ENCODE measurements around the gene PTPN1. TPM values are rescaled to one million over a fixed set of nuclear protein-coding genes. Genes with fewer than 3 reads are reported as not detected.

PTPN1 gene
- total and polyA plus RNA-seq, 4 donors = 51.4 to 80.4 (median 64.7) TPM

DNA sequence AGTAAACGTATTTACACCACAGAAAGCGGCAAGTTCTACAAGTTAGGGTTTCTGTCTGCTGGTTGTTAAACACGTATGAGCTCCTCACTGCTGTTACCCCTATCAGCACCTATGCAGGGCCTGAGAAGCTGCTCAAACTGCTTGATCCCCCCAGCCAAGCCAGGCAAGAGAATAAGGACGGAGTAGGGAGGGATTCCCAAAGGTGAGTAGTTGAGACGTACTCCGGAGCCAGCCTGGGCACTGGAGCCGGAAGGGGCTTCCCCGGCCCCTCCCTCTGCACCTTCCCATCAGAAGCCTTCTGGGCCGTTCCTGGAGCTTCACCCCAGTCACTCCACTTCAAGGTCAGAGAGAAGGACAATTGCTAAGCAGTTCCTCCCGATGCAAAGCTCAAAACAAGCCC, 123.2 kb downstream of the PTPN1 start:
- H3K27ac ChIP-seq (ENCODE audit: low read depth in 1 of 2, low read length in 1 of 2) = no peak overlapping the region
- DNase-seq (no peak), ATAC-seq (ENCODE audit: insufficient read depth, low FRiP score) (no peak)
- WGBS, 2 donors = 76 to 80% methylated on average over 10 of the region's 10 CpGs
- H3K4me1 ChIP-seq (ENCODE audit: control insufficient read depth in 5 of 5, insufficient read depth in 5 of 5, low read length in 5 of 5) = peaks cover 0 to 21% (median 3%) of the 10 kb centered on the region in 5 donors
- H3K27me3 ChIP-seq (ENCODE audit: control insufficient read depth in 3 of 3, insufficient read depth in 3 of 3, low read length in 2 of 3) = no peaks in the 10 kb centered on the region
- H3K9ac ChIP-seq (ENCODE audit: insufficient read depth in 1 of 2, low read length in 2 of 2) = no peak overlapping the region
- TF ChIP-seq CTCF (IDR thresholded peaks at IDR 0.05; ENCODE audit: control extremely low read depth, extremely low read depth) = no peak
- H3K9me3 ChIP-seq (ENCODE audit: control insufficient read depth in 4 of 4, insufficient read depth in 3 of 4, low read length in 3 of 4) = no peaks in the 10 kb centered on the region
- H3K36me3 ChIP-seq (ENCODE audit: control insufficient read depth in 4 of 4, insufficient read depth in 4 of 4, low read length in 4 of 4) = no peaks in the 10 kb centered on the region
- H3K4me3 ChIP-seq = no peak overlapping the region

GRCh38 chr20:50634191-50634590, 124.0 kb downstream of the PTPN1 start:
- Histone ChIP-seq H3K27ac (ENCODE audit: low read depth in 1 of 2, low read length in 1 of 2) (no peak overlapping the region), H3K4me3 (no peak overlapping the region), H3K9ac (ENCODE audit: insufficient read depth in 1 of 2, low read length in 2 of 2) (no peak overlapping the region), H3K4me1 (ENCODE audit: control insufficient read depth in 5 of 5, insufficient read depth in 5 of 5, low read length in 5 of 5) (peaks cover 0 to 18% (median 3%) of the 10 kb centered on the region in 5 donors), H3K36me3 (ENCODE audit: control insufficient read depth in 4 of 4, insufficient read depth in 4 of 4, low read length in 4 of 4) (no peaks in the 10 kb centered on the region), H3K27me3 (ENCODE audit: control insufficient read depth in 3 of 3, insufficient read depth in 3 of 3, low read length in 2 of 3) (no peaks in the 10 kb centered on the region), H3K9me3 (ENCODE audit: control insufficient read depth in 4 of 4, insufficient read depth in 3 of 4, low read length in 3 of 4) (no peaks in the 10 kb centered on the region)
- DNase-seq (no peak), ATAC-seq (ENCODE audit: insufficient read depth, low FRiP score) (no peak)
- 68 to 70% methylated on average over 6 of the region's 6 CpGs for WGBS, 2 donors
- no peak for TF ChIP-seq CTCF (IDR thresholded peaks at IDR 0.05; ENCODE audit: control extremely low read depth, extremely low read depth)

Small RNAs within 50 kb of the gene (small RNA-seq; reads per million reads assigned to genes)
- gene COX6CP2 (ENCODE audit: low replicate concordance) (not detected), gene MIR1302-5 (ENCODE audit: low replicate concordance) (not detected), gene MIR645 (ENCODE audit: low replicate concordance) (not detected), gene RF00019 (ENCODE audit: low replicate concordance) (not detected)

Other genes with a start within 250 kb of the PTPN1 start
- gene RIPOR3, start 181.2 kb downstream of the PTPN1 start, total RNA-seq = 1 to 10 TPM; 4.3 to 7.9 TPM
- 1 to 10 TPM; 7.4 to 9.9 TPM for gene RIPOR3, start 181.2 kb downstream of the PTPN1 start, polyA plus RNA-seq
- 10 to 100 TPM; 38.1 to 41.8 TPM for gene PARD6B, start 221.2 kb downstream of the PTPN1 start, total RNA-seq
- 10 to 100 TPM in 1 of 2 donors, 1 to 10 TPM in 1; 2.0 to 13.4 TPM for gene PARD6B, start 221.2 kb downstream of the PTPN1 start, polyA plus RNA-seq

All from lung (tissue), 13 donors.